Sigmoid colon (tissue), 7 donors: Measurements from ENCODE around the gene TAF5L. TPM values are rescaled to one million over a fixed set of nuclear protein-coding genes. Genes with fewer than 3 reads are reported as not detected.

Experiments
- DNase-seq: peaks from one replicate; pipeline ENCODE4 v3.0.0-alpha.2; 2019
- H3K27ac ChIP-seq, 4 donors: fragments of 200-600 bp; sonication (generic); one replicate each; pipeline ENCODE4 v1.5.1; 2016 to 2019; ENCODE audit warnings: mild to moderate bottlenecking in 1 of 4
- H3K27me3 ChIP-seq, 3 donors: fragments of 200-600 bp; sonication (generic); one replicate each; pipeline ENCODE4 v1.5.1; 2019; ENCODE audit warnings: mild to moderate bottlenecking in 1 of 3
- H3K36me3 ChIP-seq, 4 donors: fragments of 200-600 bp; sonication (generic); one replicate each; pipeline ENCODE4 v1.5.1; 2016 to 2019
- H3K4me1 ChIP-seq, 4 donors: fragments of 200-600 bp; sonication (generic); one replicate each; pipeline ENCODE4 v1.5.1; 2017 to 2019
- H3K4me3 ChIP-seq, 4 donors: fragments of 200-600 bp; sonication (generic); one replicate each; pipeline ENCODE4 v1.5.1; 2017 to 2019; ENCODE audit warnings: mild to moderate bottlenecking in 2 of 4, moderate library complexity in 1 of 4
- H3K9me3 ChIP-seq, 4 donors: fragments of 200-600 bp in 3 of 4; sonication (generic) in 3 of 4; one replicate each; pipeline versions ENCODE4 v1.5.1 to v1.6.1; 2013 to 2019
- CTCF ChIP-seq, 4 experiments: fragments of 450-650 bp in 3 of 4; fragments of 200-600 bp in 1 of 4; IDR thresholded peaks; one replicate each; pipeline ENCODE4 v1.5.1; 2016 to 2019; ENCODE audit warnings: antibody characterized with exemption in 4 of 4, mild to moderate bottlenecking in 3 of 4, moderate library complexity in 2 of 4
- EP300 ChIP-seq, 4 donors: sonication (generic); formaldehyde crosslinking; IDR thresholded peaks; one replicate each; pipeline ENCODE4 v1.6.1; 2017; ENCODE audit warnings: antibody characterized with exemption in 4 of 4
- POLR2A ChIP-seq, 2 donors: fragments of 450-650 bp; IDR thresholded peaks; one replicate each; pipeline ENCODE4 v1.6.1; 2016; ENCODE audit warnings: antibody characterized with exemption in 2 of 2, mild to moderate bottlenecking in 2 of 2, moderate library complexity in 2 of 2
- POLR2AphosphoS5 ChIP-seq, 4 donors: sonication (generic); formaldehyde crosslinking; IDR thresholded peaks; one replicate each; pipeline ENCODE4 v1.6.1; 2017; ENCODE audit warnings: antibody characterized with exemption in 4 of 4
- WGBS, 2 donors: extraction: QIAGEN DNeasy Blood & Tissue Kit; methylation state at CpG; one replicate each; pipeline ENCODE4 v1.1.7; 2013; 5-methylcytosine and 5-hydroxymethylcytosine counted together
- intact Hi-C: fragments of 100-400 bp; cut with DNase I; formaldehyde crosslinking; loops from one replicate; pipeline ENCODE4 v1.15.1; 2023
- polyA plus RNA-seq, 3 donors: library from polyadenylated mRNA; stranded (reverse); fragments of 200-250 nt; gene quantifications; one replicate each; pipeline ENCODE4 v1.2.3, GENCODE V29; 2013
- total RNA-seq, 4 donors: library from RNA; depleted of rRNA; stranded (reverse); fragments of >200 nt; gene quantifications; one replicate each; pipeline ENCODE4 v1.1.0, GENCODE V29; 2016
- donor health status: healthy with polysubstance abuse.
- donor health status: Bipolar disorder and iron deficiency.
- donor health status: healthy.

The TAF5L gene
- total and polyA plus RNA-seq, 7 donors = 10.6 to 18.0 (median 13.0) TPM

- no peaks in the 10 kb centered on the region for H3K27me3 ChIP-seq
- no peaks in the 10 kb centered on the region for H3K36me3 ChIP-seq
- H3K27ac ChIP-seq = peak overlapping the region; percentile 92 to 99 (median 94)
- peak overlapping the region; percentile 75 to 98 (median 82) for H3K4me3 ChIP-seq
- H3K4me1 ChIP-seq = peaks cover 0 to 56% (median 38%) of the 10 kb centered on the region in 4 donors
- no peaks in the 10 kb centered on the region for H3K9me3 ChIP-seq
- TF ChIP-seq POLR2AphosphoS5 (IDR thresholded peaks at IDR 0.05) = peak in 2 of 4 donors; percentile 35 to 40
- TF ChIP-seq EP300 (IDR thresholded peaks at IDR 0.05) = no peak
- DNase-seq = no peak
- intact Hi-C loops = no loop called here
- 21 to 23% methylated on average over 5 of the region's 5 CpGs for WGBS, 2 donors
Observed at GRCh38 chr1:229557200-229557850, 68.6 kb downstream of the TAF5L start.

GRCh38 chr1:229554886-229555621, 70.9 kb downstream of the TAF5L start:
- DNase-seq = no peak
- Histone ChIP-seq H3K27me3 (no peaks in the 10 kb centered on the region), H3K9me3 (no peaks in the 10 kb centered on the region), H3K4me3 (no peak overlapping the region), H3K36me3 (no peaks in the 10 kb centered on the region), H3K27ac (no peak overlapping the region), H3K4me1 (peaks cover 0 to 66% (median 51%) of the 10 kb centered on the region in 4 donors)
- intact Hi-C loops = no loop called here
- TF ChIP-seq CTCF (IDR thresholded peaks at IDR 0.05) (no peak), EP300 (IDR thresholded peaks at IDR 0.05) (no peak), POLR2AphosphoS5 (IDR thresholded peaks at IDR 0.05) (no peak), POLR2A (IDR thresholded peaks at IDR 0.05) (no peak)
- WGBS, 2 donors = 86 to 88% methylated on average over 10 of the region's 10 CpGs

- 92 to 94% methylated on average over 7 of the region's 7 CpGs for WGBS, 2 donors
- no peak overlapping the region for H3K4me3 ChIP-seq
- H3K27me3 ChIP-seq = no peaks in the 10 kb centered on the region
- H3K27ac ChIP-seq = no peak overlapping the region
- TF ChIP-seq EP300 (IDR thresholded peaks at IDR 0.05) = no peak
- TF ChIP-seq CTCF (IDR thresholded peaks at IDR 0.05) = no peak
- TF ChIP-seq POLR2AphosphoS5 (IDR thresholded peaks at IDR 0.05) = no peak
- intact Hi-C loops = no loop called here
- peaks cover 0 to 5% (median 2%) of the 10 kb centered on the region in 4 donors for H3K36me3 ChIP-seq
- no peaks in the 10 kb centered on the region for H3K9me3 ChIP-seq
- DNase-seq = no peak
- peaks cover 0 to 60% (median 46%) of the 10 kb centered on the region in 4 donors for H3K4me1 ChIP-seq
Observed at GRCh38 chr1:229553621-229554130, 72.2 kb downstream of the TAF5L start.

GRCh38 chr1:229552732-229553131, 73.2 kb downstream of the TAF5L start:
- Histone ChIP-seq H3K4me1 (peaks cover 0 to 60% (median 45%) of the 10 kb centered on the region in 4 donors), H3K36me3 (peaks cover 0 to 10% (median 3%) of the 10 kb centered on the region in 4 donors), H3K4me3 (no peak overlapping the region), H3K27me3 (no peaks in the 10 kb centered on the region), H3K27ac (no peak overlapping the region), H3K9me3 (no peaks in the 10 kb centered on the region)
- no peak for DNase-seq
- intact Hi-C loops = no loop called here
- TF ChIP-seq CTCF (IDR thresholded peaks at IDR 0.05) (no peak), POLR2AphosphoS5 (IDR thresholded peaks at IDR 0.05) (no peak), POLR2A (IDR thresholded peaks at IDR 0.05) (no peak), EP300 (IDR thresholded peaks at IDR 0.05) (no peak)
- WGBS, 2 donors = 77 to 83% methylated on average over 5 of the region's 5 CpGs
